HG03432 (cell line): ENCODE measurements around the gene CLDN11.

ENCODE experiments used
- ATAC-seq: cut with Tn5 transposase; IDR thresholded peaks from one replicate; pipeline ENCODE4 v1.9.1; 2021; ENCODE audit warnings: mild to moderate bottlenecking, moderate library complexity; ENCODE audit not compliant: unreplicated experiment

Gene CLDN11

GRCh38 chr3:170470063-170471016 is 51.7 kb downstream of the CLDN11 start:
- no peak for ATAC-seq

GRCh38 chr3:170471149-170471548 is 52.5 kb downstream of the CLDN11 start:
- no peak for ATAC-seq

- ATAC-seq: no peak
Measured at GRCh38 chr3:170473358-170473757, 54.7 kb downstream of the CLDN11 start.

DNA sequence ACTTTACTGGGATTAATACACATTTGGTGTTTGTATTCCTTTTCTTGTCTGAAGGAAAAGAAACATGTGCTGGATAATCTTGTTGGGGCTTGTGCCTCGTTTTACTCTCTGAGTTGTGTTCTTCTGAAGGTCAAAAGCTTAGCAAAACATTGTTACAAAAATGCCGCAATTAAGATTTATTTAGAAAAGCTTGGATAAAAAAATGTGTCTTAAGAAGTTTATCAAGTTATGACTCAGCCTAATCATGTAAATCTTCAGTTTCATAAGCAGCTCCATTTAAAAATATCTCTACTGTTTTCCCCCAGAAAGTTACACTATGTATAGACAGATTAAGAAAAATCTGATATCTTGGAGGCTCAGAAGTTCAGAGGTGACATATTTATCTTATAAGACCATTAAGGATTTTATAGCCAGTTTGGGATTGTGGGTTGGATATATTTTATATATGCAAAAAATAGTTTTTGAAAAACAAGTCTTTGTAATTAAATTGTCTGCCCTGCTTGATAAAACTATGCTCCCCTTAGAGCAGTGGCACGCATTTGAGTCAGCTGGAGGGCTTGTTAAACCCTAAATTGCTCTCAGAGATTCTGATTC is 56.5 kb downstream of the CLDN11 start:
- ATAC-seq: no peak

- ATAC-seq: no peak
Measured at GRCh38 chr3:170476291-170476690, 57.6 kb downstream of the CLDN11 start.

GRCh38 chr3:170477395-170477794 is 58.7 kb downstream of the CLDN11 start:
- ATAC-seq: no peak

DNA sequence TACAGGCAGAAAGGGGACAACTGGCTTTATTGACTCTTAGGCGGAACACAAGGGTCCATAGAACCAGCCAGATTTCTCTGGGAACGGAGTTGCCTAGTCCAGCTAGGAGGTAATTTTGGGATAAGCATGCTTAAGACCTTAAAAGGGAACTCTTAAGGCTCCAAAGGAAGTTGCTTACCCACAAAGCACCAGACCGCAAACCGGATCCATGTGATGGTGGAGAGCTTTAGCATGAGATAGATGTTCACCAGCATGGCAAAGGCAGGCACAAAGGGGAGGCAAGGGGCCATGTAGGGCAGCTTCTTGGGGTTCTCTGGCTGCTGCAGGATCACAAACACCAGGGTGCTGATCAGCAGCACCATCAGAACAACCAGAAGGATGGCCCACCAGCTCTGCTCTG is 61.4 kb downstream of the CLDN11 start:
- no peak for ATAC-seq

DNA sequence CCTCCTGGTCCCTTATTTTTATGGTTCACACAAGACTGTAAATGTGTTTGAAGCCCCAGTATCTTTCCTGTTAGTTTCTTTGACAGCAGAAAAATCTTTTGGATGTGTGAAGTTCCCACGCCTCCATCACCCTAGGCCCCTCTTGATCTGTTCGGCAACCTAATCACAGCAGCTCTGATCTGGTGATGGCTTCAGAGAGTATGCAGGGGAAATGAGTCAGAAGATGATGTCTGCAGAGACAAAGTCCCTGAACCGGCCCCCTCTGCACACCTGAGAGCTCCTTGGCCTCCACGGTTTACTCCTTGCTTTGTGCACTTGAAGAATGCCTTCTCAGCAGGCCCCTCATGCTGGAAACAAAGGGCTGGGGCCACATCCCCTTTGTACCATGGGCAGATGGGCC is 63.5 kb downstream of the CLDN11 start:
- no peak for ATAC-seq

DNA sequence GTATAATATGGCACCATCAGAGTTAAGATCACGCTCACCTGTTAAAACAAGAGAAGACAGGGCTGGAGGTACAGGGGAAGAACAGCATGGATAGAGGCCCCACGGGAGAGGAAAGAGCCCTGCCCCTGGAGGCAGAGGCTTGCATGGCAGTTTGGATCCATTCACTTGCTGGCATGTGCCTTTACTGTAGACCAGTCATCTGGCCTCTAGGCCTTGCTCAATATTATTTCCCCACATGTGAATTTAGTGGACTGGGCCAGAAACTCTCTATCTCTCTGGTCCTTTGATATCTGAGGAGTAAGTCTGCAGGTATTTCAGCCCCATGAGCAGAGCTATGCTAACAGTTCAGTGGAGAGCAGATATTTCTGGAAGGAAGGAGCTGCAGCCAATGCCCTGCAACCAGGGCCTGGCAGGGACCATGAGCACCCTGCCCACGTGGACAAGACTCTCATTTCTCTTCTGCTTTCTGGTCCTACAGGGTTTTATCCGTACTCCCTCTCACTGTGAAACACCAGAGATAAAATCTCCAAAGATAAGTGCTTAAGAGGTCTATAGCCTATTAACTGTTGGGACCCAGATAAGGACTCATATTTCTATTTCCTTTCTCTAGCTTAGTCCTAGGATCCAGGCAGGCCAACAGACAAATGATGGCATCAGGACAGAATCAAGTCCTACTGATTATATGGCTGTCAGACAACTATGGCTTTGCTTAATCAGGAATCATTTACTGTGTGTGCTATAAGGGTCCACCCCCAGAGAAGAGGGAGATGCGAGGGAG is 65.0 kb downstream of the CLDN11 start:
- ATAC-seq: no peak
